Cardiac muscle cell (in vitro differentiated cells and primary cell): ENCODE data around the gene ACTR3. TPM values are rescaled to one million over a fixed set of nuclear protein-coding genes. Genes with fewer than 3 reads are reported as not detected.
A peak's percentile ranks its signal among the peaks of the same experiment; 100 is the strongest.

Experiments used
- DNase-seq, 2 donors: peaks; one replicate each; pipeline versions ENCODE4 v3.0.0 to v3.0.0-alpha.2; 2010 to 2017; ENCODE audit warnings: low read depth in 1 of 2, low spot score in 1 of 2
- H3K27ac ChIP-seq: fragments of 200-600 bp; sonication (generic); 2 replicates; pipeline ENCODE4 v1.5.1; 2016
- H3K27me3 ChIP-seq: fragments of 200-600 bp; sonication (generic); 2 replicates; pipeline ENCODE4 v1.6.0; 2016; ENCODE audit warnings: control low read depth
- H3K36me3 ChIP-seq: fragments of 200-600 bp; sonication (generic); 2 replicates; pipeline ENCODE4 v1.5.1; 2016; ENCODE audit warnings: control low read depth
- H3K4me1 ChIP-seq: fragments of 200-600 bp; sonication (generic); 2 replicates; pipeline ENCODE4 v1.8.1; 2017; ENCODE audit warnings: low read depth, mild to moderate bottlenecking, mixed run types
- H3K4me3 ChIP-seq: fragments of 200-600 bp; sonication (generic); 2 replicates; pipeline ENCODE4 v1.5.1; 2016; ENCODE audit warnings: mild to moderate bottlenecking
- H3K9me3 ChIP-seq: fragments of 200-600 bp; sonication (generic); 2 replicates; pipeline ENCODE4 v1.5.1; 2017; ENCODE audit warnings: low read depth, mild to moderate bottlenecking, control low read depth
- polyA plus RNA-seq: library from polyadenylated mRNA; unstranded; fragments of >200 nt; fragmentation: Nextera tagmentation; extraction: Ambion mirVana; gene quantifications from 2 replicates; pipeline ENCODE4 v1.2.1, GENCODE V29; 2016
- total RNA-seq: library from RNA; depleted of rRNA; stranded (reverse); fragments of >200 nt; gene quantifications from 2 replicates; pipeline ENCODE4 v1.2.3, GENCODE V29; 2016
- TF ChIP-seq, protein P1 (sequence below): IDR thresholded peaks from 2 replicates; pipeline ENCODE4 v1.5.1; 2012; ENCODE audit warnings: low read depth, mild to moderate bottlenecking, low read length

ACTR3 gene
- total and polyA plus RNA-seq, 2 experiments from 2014 or later = 64.5 to 125 TPM

DNA sequence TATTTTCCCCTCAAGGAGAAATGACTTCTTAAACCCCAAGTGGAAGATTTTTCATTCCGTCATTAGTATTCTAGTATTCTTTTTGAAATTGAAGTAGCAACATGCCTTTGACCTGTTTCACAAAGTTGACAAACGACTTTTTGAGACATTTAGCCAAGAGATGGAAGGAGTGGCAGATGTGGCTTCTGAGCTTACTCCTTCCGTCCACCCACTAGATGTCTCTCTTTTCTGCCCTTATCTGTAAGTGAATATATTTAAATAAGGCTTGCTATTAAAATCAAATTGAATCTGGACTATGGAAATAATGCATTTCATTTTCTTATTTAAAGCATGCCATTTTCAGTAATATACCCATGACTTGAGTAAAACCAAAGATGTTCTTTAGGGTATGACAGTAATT, 74.1 kb downstream of the ACTR3 start:
- Histone ChIP-seq H3K4me3 (no peak overlapping the region), H3K9me3 (no peaks in the 10 kb centered on the region), H3K4me1 (peaks cover 18% of the 10 kb centered on the region), H3K27ac (no peak overlapping the region), H3K27me3 (no peaks in the 10 kb centered on the region), H3K36me3 (no peaks in the 10 kb centered on the region)
- TF ChIP-seq, protein P1, sequence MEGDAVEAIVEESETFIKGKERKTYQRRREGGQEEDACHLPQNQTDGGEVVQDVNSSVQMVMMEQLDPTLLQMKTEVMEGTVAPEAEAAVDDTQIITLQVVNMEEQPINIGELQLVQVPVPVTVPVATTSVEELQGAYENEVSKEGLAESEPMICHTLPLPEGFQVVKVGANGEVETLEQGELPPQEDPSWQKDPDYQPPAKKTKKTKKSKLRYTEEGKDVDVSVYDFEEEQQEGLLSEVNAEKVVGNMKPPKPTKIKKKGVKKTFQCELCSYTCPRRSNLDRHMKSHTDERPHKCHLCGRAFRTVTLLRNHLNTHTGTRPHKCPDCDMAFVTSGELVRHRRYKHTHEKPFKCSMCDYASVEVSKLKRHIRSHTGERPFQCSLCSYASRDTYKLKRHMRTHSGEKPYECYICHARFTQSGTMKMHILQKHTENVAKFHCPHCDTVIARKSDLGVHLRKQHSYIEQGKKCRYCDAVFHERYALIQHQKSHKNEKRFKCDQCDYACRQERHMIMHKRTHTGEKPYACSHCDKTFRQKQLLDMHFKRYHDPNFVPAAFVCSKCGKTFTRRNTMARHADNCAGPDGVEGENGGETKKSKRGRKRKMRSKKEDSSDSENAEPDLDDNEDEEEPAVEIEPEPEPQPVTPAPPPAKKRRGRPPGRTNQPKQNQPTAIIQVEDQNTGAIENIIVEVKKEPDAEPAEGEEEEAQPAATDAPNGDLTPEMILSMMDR = no peak
- DNase-seq = no peak

DNA sequence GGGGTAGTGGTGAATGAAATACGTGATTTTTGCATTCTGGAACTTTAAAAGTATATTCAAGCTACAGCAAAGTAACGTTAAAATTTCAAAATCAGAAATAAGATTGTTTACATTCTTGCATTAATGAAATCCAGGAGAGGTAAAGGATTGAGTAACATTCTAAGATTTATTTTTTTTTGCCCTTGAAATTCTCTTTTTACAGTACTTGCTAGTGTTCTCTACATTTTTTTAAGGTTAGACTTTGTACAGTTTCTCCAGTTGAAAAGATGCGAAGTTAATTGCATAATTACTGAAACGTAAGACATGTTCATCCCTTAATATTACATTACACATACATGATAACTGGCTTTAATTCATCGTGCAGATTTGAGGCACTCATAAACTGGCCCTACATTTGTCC, 74.5 kb downstream of the ACTR3 start:
- TF ChIP-seq, protein P1 = no peak
- H3K27ac ChIP-seq = no peak overlapping the region
- no peaks in the 10 kb centered on the region for H3K9me3 ChIP-seq
- no peak overlapping the region for H3K4me3 ChIP-seq
- no peaks in the 10 kb centered on the region for H3K36me3 ChIP-seq
- no peak for DNase-seq
- H3K4me1 ChIP-seq = peaks cover 18% of the 10 kb centered on the region
- no peaks in the 10 kb centered on the region for H3K27me3 ChIP-seq

DNA sequence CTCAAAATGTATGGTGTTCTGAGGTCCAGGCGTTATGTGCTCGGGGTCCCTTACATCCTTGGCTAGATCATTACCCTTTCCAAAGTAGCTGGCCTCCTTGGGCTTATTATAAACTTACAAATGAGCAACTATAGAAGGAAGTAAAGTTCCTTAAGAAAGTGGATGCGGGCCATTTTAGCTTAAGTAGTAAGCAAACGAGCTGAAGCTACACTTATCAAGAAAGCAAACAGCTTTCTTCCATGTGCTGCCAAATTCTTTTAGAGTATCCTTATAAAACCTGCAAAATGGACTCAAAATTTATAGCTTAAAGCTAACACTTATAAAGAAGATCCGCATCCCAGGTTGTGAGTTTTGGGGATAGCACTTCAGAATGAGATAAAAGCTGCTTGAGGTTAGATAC, 75.3 kb downstream of the ACTR3 start:
- H3K36me3 ChIP-seq = no peaks in the 10 kb centered on the region
- no peak overlapping the region for H3K4me3 ChIP-seq

DNA sequence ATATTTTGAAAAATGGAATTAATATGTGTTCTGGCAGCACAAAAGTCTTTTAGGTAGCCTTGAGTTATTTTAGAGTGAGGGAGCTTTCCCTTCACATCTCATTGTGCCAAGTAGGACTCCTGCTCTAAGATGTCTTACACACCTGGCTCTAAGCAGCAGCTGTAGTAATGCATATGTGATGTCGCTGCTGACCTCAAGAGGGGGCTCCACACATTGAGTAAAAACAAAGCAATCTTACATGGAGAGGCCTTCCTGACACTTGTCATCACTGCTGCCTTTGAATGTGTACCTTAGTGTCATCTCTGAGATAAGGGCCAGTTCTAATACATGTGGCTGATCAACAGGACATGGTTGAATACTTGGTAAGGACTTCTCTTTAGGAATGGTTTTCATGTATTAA, 75.8 kb downstream of the ACTR3 start:
- TF ChIP-seq, protein P1 = peak; percentile 49
- H3K36me3 ChIP-seq = no peaks in the 10 kb centered on the region
- no peaks in the 10 kb centered on the region for H3K27me3 ChIP-seq
- DNase-seq = peak; percentile 48 to 54
- H3K4me1 ChIP-seq = peaks cover 18% of the 10 kb centered on the region
- H3K27ac ChIP-seq = no peak overlapping the region
- no peaks in the 10 kb centered on the region for H3K9me3 ChIP-seq
- H3K4me3 ChIP-seq = no peak overlapping the region

More for the DNA sequence above, 75.3 kb downstream of the ACTR3 start:
- no peak for DNase-seq
- Histone ChIP-seq H3K27me3 (no peaks in the 10 kb centered on the region), H3K4me1 (peaks cover 18% of the 10 kb centered on the region), H3K9me3 (no peaks in the 10 kb centered on the region), H3K27ac (no peak overlapping the region)
- TF ChIP-seq, protein P1 = no peak

DNA sequence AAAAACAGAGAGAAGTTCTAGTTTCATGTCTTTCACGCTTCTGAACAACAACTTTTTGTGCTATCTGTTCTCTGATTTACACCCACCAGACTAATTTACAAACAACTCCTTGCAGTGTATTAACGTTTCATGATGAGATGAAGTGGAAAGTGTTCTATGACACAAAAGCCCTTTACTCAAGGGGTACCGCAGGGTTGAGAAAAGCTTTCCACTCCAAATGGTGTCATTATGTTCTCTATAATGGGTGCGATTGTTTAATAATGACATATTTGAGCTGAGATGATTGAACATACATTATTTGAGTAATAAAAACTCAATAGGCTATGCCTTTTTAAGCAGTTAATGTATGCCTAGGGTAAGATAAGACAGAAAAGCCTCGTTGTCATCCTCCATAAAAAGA, 76.3 kb downstream of the ACTR3 start:
- TF ChIP-seq, protein P1 = no peak
- DNase-seq = no peak
- Histone ChIP-seq H3K27me3 (no peaks in the 10 kb centered on the region), H3K36me3 (no peaks in the 10 kb centered on the region), H3K4me1 (peaks cover 18% of the 10 kb centered on the region), H3K27ac (no peak overlapping the region), H3K4me3 (no peak overlapping the region), H3K9me3 (no peaks in the 10 kb centered on the region)

DNA sequence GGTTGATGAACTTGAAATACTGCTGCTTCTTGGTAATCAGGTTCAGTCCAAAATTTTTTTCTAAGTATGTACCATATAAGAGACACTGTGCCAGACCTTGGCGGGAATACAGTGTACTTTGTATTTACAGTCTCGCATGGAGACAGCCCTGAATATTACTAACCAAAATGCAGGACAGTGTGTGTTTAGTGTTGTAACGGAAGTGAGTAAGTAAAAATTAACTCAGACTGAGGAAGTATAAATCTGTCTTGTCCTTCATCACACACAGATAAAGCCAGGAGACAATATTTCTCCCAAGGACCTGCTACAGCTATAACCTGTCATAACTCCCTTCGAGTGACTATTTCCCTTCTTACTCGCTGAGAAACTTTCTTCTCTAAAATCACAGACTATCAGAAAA, 76.9 kb downstream of the ACTR3 start:
- H3K36me3 ChIP-seq = no peaks in the 10 kb centered on the region

More for the DNA sequence above, 76.9 kb downstream of the ACTR3 start:
- no peaks in the 10 kb centered on the region for H3K9me3 ChIP-seq
- H3K4me1 ChIP-seq = peaks cover 18% of the 10 kb centered on the region
- H3K4me3 ChIP-seq = no peak overlapping the region
- no peak overlapping the region for H3K27ac ChIP-seq
- DNase-seq = peak in 1 of 2 donors; percentile 57
- TF ChIP-seq, protein P1 = no peak
- no peaks in the 10 kb centered on the region for H3K27me3 ChIP-seq
